Ecto neural progenitor cell (in vitro differentiated cells): ENCODE results near the gene ABLIM1.

Experiments
- DNase-seq: peaks from one replicate; pipeline ENCODE4 v3.0.0-alpha.2; 2018; ENCODE audit warnings: low spot score

Gene ABLIM1

GRCh38 chr10:114387784-114388183 is 270.3 kb downstream of the ABLIM1 start:
- DNase-seq, result no peak

- DNase-seq, result no peak
These were observed 271.6 kb downstream of the ABLIM1 start for GRCh38 chr10:114386452-114386851.

- DNase-seq, result no peak
These were observed 272.5 kb downstream of the ABLIM1 start for GRCh38 chr10:114385557-114385956.

GRCh38 chr10:114384601-114385000 is 273.5 kb downstream of the ABLIM1 start:
- no peak for DNase-seq

- no peak for DNase-seq
These were observed 273.9 kb downstream of the ABLIM1 start for GRCh38 chr10:114384181-114384580.
